ENCODE results near the gene ST3GAL5.

ST3GAL5 gene

GRCh38 chr2:85801871-85802270 is 86.9 kb downstream of the ST3GAL5 start:
- no peak overlapping the region for H3K4me3 ChIP-seq (ENCODE audit: insufficient read length, low read depth)
- H3K36me3 ChIP-seq (ENCODE audit: insufficient read depth, insufficient read length, low read length) = no peaks in the 10 kb centered on the region
- peaks cover 2% of the 10 kb centered on the region for H3K4me1 ChIP-seq (ENCODE audit: insufficient read depth, insufficient read length)
- TF ChIP-seq SUZ12 (IDR thresholded peaks at IDR 0.05; ENCODE audit: extremely low read depth, insufficient read depth, insufficient read length) = no peak
- no peak for TF ChIP-seq YY1 (IDR thresholded peaks at IDR 0.05; ENCODE audit: insufficient read depth, insufficient read length)
- no peak for TF ChIP-seq ZNF274 (IDR thresholded peaks at IDR 0.05; ENCODE audit: low read depth, low read length)
- H3K9ac ChIP-seq (ENCODE audit: insufficient read length, low read depth) = no peak overlapping the region
- no peak for DNase-seq (ENCODE audit: low read depth, low spot score)
- no peaks in the 10 kb centered on the region for H3K27me3 ChIP-seq (ENCODE audit: insufficient read depth, insufficient read length)
- no peaks in the 10 kb centered on the region for H3K9me3 ChIP-seq (ENCODE audit: insufficient read depth, low read length)

GRCh38 chr2:85800586-85800985 is 88.2 kb downstream of the ST3GAL5 start:
- DNase-seq (ENCODE audit: low read depth, low spot score) = no peak

GRCh38 chr2:85799215-85799956 is 89.4 kb downstream of the ST3GAL5 start:
- TF ChIP-seq ZNF274 (IDR thresholded peaks at IDR 0.05; ENCODE audit: low read depth, low read length) (no peak), SUZ12 (IDR thresholded peaks at IDR 0.05; ENCODE audit: extremely low read depth, insufficient read depth, insufficient read length) (no peak), YY1 (IDR thresholded peaks at IDR 0.05; ENCODE audit: insufficient read depth, insufficient read length) (no peak)
- DNase-seq (ENCODE audit: low read depth, low spot score) = no peak
- no peaks in the 10 kb centered on the region for H3K36me3 ChIP-seq (ENCODE audit: insufficient read depth, insufficient read length, low read length)

More at GRCh38 chr2:85800586-85800985, 88.2 kb downstream of the ST3GAL5 start:
- Histone ChIP-seq H3K9ac (ENCODE audit: insufficient read length, low read depth) (no peak overlapping the region), H3K4me3 (ENCODE audit: insufficient read length, low read depth) (no peak overlapping the region), H3K4me1 (ENCODE audit: insufficient read depth, insufficient read length) (peaks cover 4% of the 10 kb centered on the region), H3K27me3 (ENCODE audit: insufficient read depth, insufficient read length) (no peaks in the 10 kb centered on the region), H3K9me3 (ENCODE audit: insufficient read depth, low read length) (no peaks in the 10 kb centered on the region), H3K36me3 (ENCODE audit: insufficient read depth, insufficient read length, low read length) (no peaks in the 10 kb centered on the region)
- TF ChIP-seq YY1 (IDR thresholded peaks at IDR 0.05; ENCODE audit: insufficient read depth, insufficient read length) (no peak), ZNF274 (IDR thresholded peaks at IDR 0.05; ENCODE audit: low read depth, low read length) (no peak), SUZ12 (IDR thresholded peaks at IDR 0.05; ENCODE audit: extremely low read depth, insufficient read depth, insufficient read length) (no peak)

GRCh38 chr2:85797921-85798320 is 90.9 kb downstream of the ST3GAL5 start:
- no peak overlapping the region for H3K4me3 ChIP-seq (ENCODE audit: insufficient read length, low read depth)
- H3K27me3 ChIP-seq (ENCODE audit: insufficient read depth, insufficient read length) = no peaks in the 10 kb centered on the region
- TF ChIP-seq YY1 (IDR thresholded peaks at IDR 0.05; ENCODE audit: insufficient read depth, insufficient read length) (no peak), SUZ12 (IDR thresholded peaks at IDR 0.05; ENCODE audit: extremely low read depth, insufficient read depth, insufficient read length) (no peak), ZNF274 (IDR thresholded peaks at IDR 0.05; ENCODE audit: low read depth, low read length) (no peak)
- peak; percentile 30 for DNase-seq (ENCODE audit: low read depth, low spot score)
- peaks cover 4% of the 10 kb centered on the region for H3K4me1 ChIP-seq (ENCODE audit: insufficient read depth, insufficient read length)
- H3K36me3 ChIP-seq (ENCODE audit: insufficient read depth, insufficient read length, low read length) = no peaks in the 10 kb centered on the region
- no peaks in the 10 kb centered on the region for H3K9me3 ChIP-seq (ENCODE audit: insufficient read depth, low read length)
- no peak overlapping the region for H3K9ac ChIP-seq (ENCODE audit: insufficient read length, low read depth)

More at GRCh38 chr2:85799215-85799956, 89.4 kb downstream of the ST3GAL5 start:
- Histone ChIP-seq H3K4me1 (ENCODE audit: insufficient read depth, insufficient read length) (peaks cover 4% of the 10 kb centered on the region), H3K4me3 (ENCODE audit: insufficient read length, low read depth) (no peak overlapping the region), H3K9me3 (ENCODE audit: insufficient read depth, low read length) (no peaks in the 10 kb centered on the region), H3K9ac (ENCODE audit: insufficient read length, low read depth) (no peak overlapping the region), H3K27me3 (ENCODE audit: insufficient read depth, insufficient read length) (no peaks in the 10 kb centered on the region)

GRCh38 chr2:85797263-85797660 is 91.5 kb downstream of the ST3GAL5 start:
- Histone ChIP-seq H3K27me3 (ENCODE audit: insufficient read depth, insufficient read length) (no peaks in the 10 kb centered on the region), H3K4me1 (ENCODE audit: insufficient read depth, insufficient read length) (peaks cover 4% of the 10 kb centered on the region), H3K9me3 (ENCODE audit: insufficient read depth, low read length) (no peaks in the 10 kb centered on the region), H3K4me3 (ENCODE audit: insufficient read length, low read depth) (no peak overlapping the region), H3K9ac (ENCODE audit: insufficient read length, low read depth) (no peak overlapping the region), H3K36me3 (ENCODE audit: insufficient read depth, insufficient read length, low read length) (no peaks in the 10 kb centered on the region)
- TF ChIP-seq SUZ12 (IDR thresholded peaks at IDR 0.05; ENCODE audit: extremely low read depth, insufficient read depth, insufficient read length) (no peak), YY1 (IDR thresholded peaks at IDR 0.05; ENCODE audit: insufficient read depth, insufficient read length) (no peak), ZNF274 (IDR thresholded peaks at IDR 0.05; ENCODE audit: low read depth, low read length) (no peak)
- DNase-seq (ENCODE audit: low read depth, low spot score) = no peak

- no peak for DNase-seq (ENCODE audit: low read depth, low spot score)
- Histone ChIP-seq H3K27me3 (ENCODE audit: insufficient read depth, insufficient read length) (no peaks in the 10 kb centered on the region), H3K36me3 (ENCODE audit: insufficient read depth, insufficient read length, low read length) (no peaks in the 10 kb centered on the region), H3K9ac (ENCODE audit: insufficient read length, low read depth) (no peak overlapping the region), H3K9me3 (ENCODE audit: insufficient read depth, low read length) (no peaks in the 10 kb centered on the region), H3K4me3 (ENCODE audit: insufficient read length, low read depth) (no peak overlapping the region), H3K4me1 (ENCODE audit: insufficient read depth, insufficient read length) (peaks cover 4% of the 10 kb centered on the region)
- TF ChIP-seq YY1 (IDR thresholded peaks at IDR 0.05; ENCODE audit: insufficient read depth, insufficient read length) (no peak), ZNF274 (IDR thresholded peaks at IDR 0.05; ENCODE audit: low read depth, low read length) (no peak), SUZ12 (IDR thresholded peaks at IDR 0.05; ENCODE audit: extremely low read depth, insufficient read depth, insufficient read length) (no peak)
Measured at GRCh38 chr2:85796341-85797262, 92.2 kb downstream of the ST3GAL5 start.

- no peak for DNase-seq (ENCODE audit: low read depth, low spot score)
- Histone ChIP-seq H3K9ac (ENCODE audit: insufficient read length, low read depth) (no peak overlapping the region), H3K4me1 (ENCODE audit: insufficient read depth, insufficient read length) (peaks cover 4% of the 10 kb centered on the region), H3K36me3 (ENCODE audit: insufficient read depth, insufficient read length, low read length) (no peaks in the 10 kb centered on the region), H3K4me3 (ENCODE audit: insufficient read length, low read depth) (no peak overlapping the region), H3K27me3 (ENCODE audit: insufficient read depth, insufficient read length) (no peaks in the 10 kb centered on the region), H3K9me3 (ENCODE audit: insufficient read depth, low read length) (no peaks in the 10 kb centered on the region)
- TF ChIP-seq SUZ12 (IDR thresholded peaks at IDR 0.05; ENCODE audit: extremely low read depth, insufficient read depth, insufficient read length) (no peak), YY1 (IDR thresholded peaks at IDR 0.05; ENCODE audit: insufficient read depth, insufficient read length) (no peak), ZNF274 (IDR thresholded peaks at IDR 0.05; ENCODE audit: low read depth, low read length) (no peak)
Measured at GRCh38 chr2:85796046-85796340, 92.8 kb downstream of the ST3GAL5 start.
